GM23248 (cell line): Measurements from ENCODE around the gene XPNPEP1. TPM values are rescaled to one million over a fixed set of nuclear protein-coding genes. Genes with fewer than 3 reads are reported as not detected.

Experiments
- DNase-seq: peaks from one replicate; pipeline ENCODE4 v3.0.0-alpha.2; 2015
- H2AFZ ChIP-seq: fragments of 200-600 bp; sonication (generic); 2 replicates; pipeline ENCODE4 v1.6.1; 2016; ENCODE audit warnings: antibody characterized with exemption
- H3F3A ChIP-seq: fragments of 200-600 bp; sonication (generic); 2 replicates; pipeline ENCODE4 v1.6.1; 2016; ENCODE audit warnings: mild to moderate bottlenecking, antibody characterized with exemption, mixed run types; ENCODE audit not compliant: insufficient read depth
- H3K27ac ChIP-seq: fragments of 200-600 bp; sonication (generic); 2 replicates; pipeline ENCODE4 v1.5.1; 2016; ENCODE audit warnings: mild to moderate bottlenecking
- H3K27me3 ChIP-seq: fragments of 200-600 bp; sonication (generic); replicated peaks from 2 replicates; pipeline ENCODE4 v1.6.1; 2016; ENCODE audit warnings: mild to moderate bottlenecking; ENCODE audit not compliant: insufficient read depth
- H3K36me3 ChIP-seq: fragments of 200-600 bp; sonication (generic); 2 replicates; pipeline ENCODE4 v1.6.1; 2016; ENCODE audit warnings: low read depth, mild to moderate bottlenecking
- H3K4me1 ChIP-seq: fragments of 200-600 bp; sonication (generic); 2 replicates; pipeline ENCODE4 v1.6.1; 2016; ENCODE audit warnings: mild to moderate bottlenecking; ENCODE audit not compliant: insufficient read depth
- H3K4me2 ChIP-seq: fragments of 200-600 bp; sonication (generic); one replicate; pipeline ENCODE4 v1.6.1; 2016; ENCODE audit warnings: mild to moderate bottlenecking; ENCODE audit not compliant: unreplicated experiment
- H3K4me3 ChIP-seq: fragments of 200-600 bp; sonication (generic); 2 replicates; pipeline ENCODE4 v1.5.1; 2016; ENCODE audit warnings: mild to moderate bottlenecking
- H3K79me2 ChIP-seq: fragments of 200-600 bp; sonication (generic); 2 replicates; pipeline ENCODE4 v1.6.1; 2016; ENCODE audit warnings: mild to moderate bottlenecking; ENCODE audit not compliant: insufficient read depth
- H3K9ac ChIP-seq: fragments of 200-600 bp; sonication (generic); 2 replicates; pipeline ENCODE4 v1.6.1; 2016; ENCODE audit warnings: mild to moderate bottlenecking
- H3K9me2 ChIP-seq: fragments of 200-600 bp; sonication (generic); 2 replicates; pipeline ENCODE4 v1.6.1; 2016; ENCODE audit warnings: mixed run types, mild to moderate bottlenecking, moderate library complexity; ENCODE audit not compliant: insufficient read depth
- H3K9me3 ChIP-seq: fragments of 200-600 bp; sonication (generic); one replicate; pipeline ENCODE4 v1.6.1; 2017; ENCODE audit warnings: low read depth
- H4K20me1 ChIP-seq: fragments of 200-600 bp; sonication (generic); 2 replicates; pipeline ENCODE4 v1.6.0; 2016; ENCODE audit not compliant: insufficient read depth
- EZH2 ChIP-seq: fragments of 200-600 bp; sonication (generic); IDR thresholded peaks from 2 replicates; pipeline ENCODE4 v1.6.1; 2018; ENCODE audit warnings: antibody characterized with exemption, mild to moderate bottlenecking; ENCODE audit not compliant: insufficient read depth, poor library complexity, severe bottlenecking
- EZH2phosphoT487 ChIP-seq: fragments of 200-600 bp; sonication (generic); IDR thresholded peaks from 2 replicates; pipeline ENCODE4 v1.6.1; 2018; ENCODE audit warnings: antibody characterized with exemption, moderate library complexity, mild to moderate bottlenecking, low read depth; ENCODE audit not compliant: insufficient read depth
- WGBS, 2 experiments: methylation state at CpG; one replicate each; pipeline ENCODE4 v1.1.6; 2015 to 2017; ENCODE audit warnings: low lambda C conversion rate in 2 of 2, low coverage in 1 of 2; ENCODE audit errors: missing lambda C conversion rate in 2 of 2; 5-methylcytosine and 5-hydroxymethylcytosine counted together
- in situ Hi-C: fragments of 300-500 bp; cut with MboI; formaldehyde crosslinking; loops from 2 replicates; pipeline ENCODE4 v1.15.0; 2020
- polyA plus RNA-seq: library from polyadenylated mRNA; unstranded; fragments of >200 nt; fragmentation: Nextera tagmentation; extraction: Ambion mirVana; gene quantifications from 2 replicates; pipeline ENCODE4 v1.2.1, GENCODE V29; 2016
- total RNA-seq: library from RNA; depleted of rRNA; stranded (reverse); fragments of >200 nt; shearing (Covaris generic); gene quantifications from 2 replicates; pipeline ENCODE4 v1.2.3, GENCODE V29; 2014

Gene XPNPEP1
- total and polyA plus RNA-seq, 2 experiments from 2014 or later, result 48.2 to 108 TPM

DNA sequence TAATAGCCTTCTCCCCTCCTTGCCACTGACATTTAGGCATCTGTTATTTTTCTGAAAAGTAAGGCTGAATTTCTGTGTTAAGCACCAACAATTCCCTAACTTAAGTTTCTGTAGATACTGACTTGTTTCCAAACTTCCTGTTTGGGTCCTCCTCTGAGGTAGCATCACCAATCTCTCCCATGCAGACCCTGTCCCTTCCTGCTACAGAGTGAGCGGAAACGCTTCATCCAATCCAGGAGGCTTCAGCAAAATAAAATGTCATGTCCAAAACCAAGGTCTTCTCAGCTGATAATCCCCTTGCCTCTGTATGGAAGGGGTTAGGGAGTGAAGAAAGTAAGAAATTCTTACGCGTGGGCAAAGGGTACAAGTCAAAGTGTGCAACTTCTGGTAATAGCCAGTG is 29.9 kb downstream of the XPNPEP1 start:
- WGBS, 2 experiments, result 88 to 89% methylated on average over 4 of the region's 4 CpGs
- H3K4me2 ChIP-seq, result peak overlapping the region; percentile 39
- peaks cover 64% of the 10 kb centered on the region for H3K4me1 ChIP-seq

DNA sequence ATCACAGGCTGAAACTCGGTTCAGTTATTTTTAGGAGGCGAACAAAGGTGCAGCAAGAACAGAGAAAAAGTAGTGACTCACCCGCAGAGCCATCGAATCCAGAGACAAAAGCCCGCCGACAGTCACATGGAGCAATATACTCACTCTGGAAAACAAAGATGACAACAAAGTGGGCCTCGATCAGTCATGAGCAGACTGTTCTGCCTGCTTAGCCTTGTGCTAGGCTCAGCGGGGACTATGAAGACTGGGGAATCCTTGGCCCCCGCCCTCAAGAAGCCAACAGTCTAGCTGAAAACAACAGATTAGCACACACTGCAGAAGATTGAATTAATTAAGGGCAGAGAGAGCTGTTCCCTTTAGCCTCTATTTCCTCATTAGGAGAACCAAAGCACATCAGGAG is 30.4 kb downstream of the XPNPEP1 start:
- Histone ChIP-seq H3K4me2 (peak overlapping the region; percentile 39), H3K36me3 (peaks cover 4% of the 10 kb centered on the region; the same call in 1 of the 2 replicates), H3F3A (peaks cover 68% of the 10 kb centered on the region), H3K9me3 (no peaks in the 10 kb centered on the region), H3K27me3 (no peaks in the 10 kb centered on the region), H3K9ac (peak overlapping the region; percentile 47), H3K4me1 (peaks cover 63% of the 10 kb centered on the region), H3K27ac (peak overlapping the region; percentile 65), H3K4me3 (peak overlapping the region; percentile 24; the same call in 1 of the 2 replicates), H4K20me1 (no peaks in the 10 kb centered on the region), H3K79me2 (peaks cover 43% of the 10 kb centered on the region), H2AFZ (0 out of 2 replicates have a peak overlapping the region, but pooled peaks have one; percentile 6), H3K9me2 (no peaks in the 10 kb centered on the region)
- WGBS, 2 experiments, result 2 to 7% methylated on average over 9 of the region's 9 CpGs
- DNase-seq, result peak; percentile 93
- TF ChIP-seq EZH2phosphoT487 (no peak), EZH2 (no peak)
- in situ Hi-C loops, result no loop called here

More for the DNA sequence above, 29.9 kb downstream of the XPNPEP1 start:
- H3K4me3 ChIP-seq, result no peak overlapping the region
- H3K27ac ChIP-seq, result peak overlapping the region; percentile 65
- H4K20me1 ChIP-seq, result no peaks in the 10 kb centered on the region
- no peak overlapping the region for H2AFZ ChIP-seq
- no peak for TF ChIP-seq EZH2phosphoT487
- TF ChIP-seq EZH2, result no peak
- in situ Hi-C loops, result no loop called here
- H3F3A ChIP-seq, result peaks cover 68% of the 10 kb centered on the region
- H3K27me3 ChIP-seq, result no peaks in the 10 kb centered on the region
- H3K79me2 ChIP-seq, result peaks cover 47% of the 10 kb centered on the region
- peak overlapping the region; percentile 47 for H3K9ac ChIP-seq
- no peak for DNase-seq
- no peaks in the 10 kb centered on the region for H3K9me3 ChIP-seq
- 0 out of 2 replicates have a peak, but pooled peaks cover 4% of the 10 kb centered on the region for H3K36me3 ChIP-seq
- H3K9me2 ChIP-seq, result no peaks in the 10 kb centered on the region

DNA sequence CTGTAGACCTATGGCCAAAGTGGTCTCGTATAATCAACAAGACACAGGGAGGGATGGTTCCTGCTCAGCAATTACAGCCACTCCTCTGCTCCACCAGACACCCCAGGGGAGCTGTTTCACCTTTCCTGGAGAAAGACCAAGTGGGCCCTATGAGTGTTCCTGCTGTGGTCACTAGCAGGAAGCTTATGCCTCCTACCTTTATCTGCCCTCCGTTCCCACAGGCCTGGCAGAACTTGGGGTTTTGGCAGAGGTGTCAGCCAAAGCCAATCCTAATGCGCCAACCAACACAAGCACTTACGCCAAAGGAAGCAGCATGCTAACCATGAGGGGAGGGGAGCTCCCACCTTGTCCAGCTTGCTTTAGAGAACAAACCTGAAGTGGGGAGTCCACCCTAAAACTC is 31.2 kb downstream of the XPNPEP1 start:
- DNase-seq, result no peak
- H3K9me3 ChIP-seq, result no peaks in the 10 kb centered on the region
- H3K27me3 ChIP-seq, result no peaks in the 10 kb centered on the region
- no peaks in the 10 kb centered on the region for H3K9me2 ChIP-seq
- 81 to 85% methylated on average over 4 of the region's 4 CpGs for WGBS, 2 experiments
- H3K27ac ChIP-seq, result peak overlapping the region; percentile 65; the same call in 1 of the 2 replicates
- H3K4me3 ChIP-seq, result no peak overlapping the region
- H3K36me3 ChIP-seq, result peaks cover 8% of the 10 kb centered on the region
- no peak overlapping the region; the same call in 1 of the 2 replicates for H3K9ac ChIP-seq
- peaks cover 63% of the 10 kb centered on the region for H3K4me1 ChIP-seq
- H2AFZ ChIP-seq, result no peak overlapping the region
- peak overlapping the region; percentile 39 for H3K4me2 ChIP-seq
- peaks cover 68% of the 10 kb centered on the region for H3F3A ChIP-seq
- no peak for TF ChIP-seq EZH2
- no peak for TF ChIP-seq EZH2phosphoT487
- in situ Hi-C loops, result no loop called here
- peaks cover 35% of the 10 kb centered on the region for H3K79me2 ChIP-seq
- no peaks in the 10 kb centered on the region for H4K20me1 ChIP-seq

DNA sequence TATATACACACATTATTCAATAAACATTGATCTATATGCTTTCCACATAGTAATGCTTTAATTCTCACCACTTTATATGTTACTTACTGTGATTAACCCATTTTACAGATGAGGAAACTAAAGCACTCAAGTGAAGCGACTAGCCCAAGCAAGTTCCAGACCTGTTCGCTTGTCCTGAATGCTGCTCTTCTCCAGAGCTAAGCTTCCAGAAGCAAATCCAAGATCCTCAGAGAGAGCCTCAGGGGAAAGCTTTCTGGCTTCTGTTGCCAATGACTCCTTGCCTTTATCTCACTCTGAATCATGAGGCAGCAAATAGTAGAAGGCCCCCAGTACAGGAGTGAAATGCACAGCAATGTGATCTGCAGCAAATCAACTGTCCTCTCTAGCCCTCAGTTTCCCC is 32.2 kb downstream of the XPNPEP1 start:
- Histone ChIP-seq H3K4me2 (no peak overlapping the region), H4K20me1 (no peaks in the 10 kb centered on the region), H3K9me2 (no peaks in the 10 kb centered on the region), H3K9me3 (no peaks in the 10 kb centered on the region), H3K9ac (no peak overlapping the region), H3K79me2 (peaks cover 25% of the 10 kb centered on the region), H3K27ac (no peak overlapping the region), H3K4me3 (no peak overlapping the region), H3K27me3 (no peaks in the 10 kb centered on the region), H2AFZ (no peak overlapping the region), H3K4me1 (peaks cover 59% of the 10 kb centered on the region), H3K36me3 (peaks cover 8% of the 10 kb centered on the region), H3F3A (peaks cover 60% of the 10 kb centered on the region)
- peak; percentile 66 for DNase-seq
- TF ChIP-seq EZH2 (no peak), EZH2phosphoT487 (no peak)
- WGBS, 2 experiments, result 91 to 96% methylated on average over 2 of the region's 2 CpGs
- in situ Hi-C loops, result no loop called here
